Cerebellar cortex (tissue), 1 donor: ENCODE measurements around the gene VPS39.

ENCODE experiments used
- DNase-seq: peaks from one replicate; pipeline ENCODE4 v3.0.0-alpha.2; 2015; ENCODE audit warnings: low spot score

VPS39 gene

GRCh38 chr15:42130246-42130986, 77.7 kb downstream of the VPS39 start:
- DNase-seq, result no peak

GRCh38 chr15:42129364-42129763, 78.7 kb downstream of the VPS39 start:
- DNase-seq, result no peak

GRCh38 chr15:42128476-42128875, 79.6 kb downstream of the VPS39 start:
- DNase-seq, result no peak

- no peak for DNase-seq
Measured at GRCh38 chr15:42123546-42123945, 84.6 kb downstream of the VPS39 start.

GRCh38 chr15:42121682-42122081, 86.4 kb downstream of the VPS39 start:
- no peak for DNase-seq

GRCh38 chr15:42121021-42121420, 87.1 kb downstream of the VPS39 start:
- DNase-seq, result no peak

GRCh38 chr15:42120285-42120684, 87.8 kb downstream of the VPS39 start:
- DNase-seq, result no peak

GRCh38 chr15:42119446-42119760, 88.7 kb downstream of the VPS39 start:
- DNase-seq, result no peak

- DNase-seq, result no peak
Measured at GRCh38 chr15:42118650-42119445, 89.3 kb downstream of the VPS39 start.

GRCh38 chr15:42111924-42112323, 96.2 kb downstream of the VPS39 start:
- no peak for DNase-seq

- DNase-seq, result no peak
Measured at GRCh38 chr15:42110367-42110766, 97.7 kb downstream of the VPS39 start.

GRCh38 chr15:42108806-42109205, 99.3 kb downstream of the VPS39 start:
- no peak for DNase-seq
